Left lung (tissue), 10 donors: Measurements from ENCODE around the gene CXorf65. TPM values are rescaled to one million over a fixed set of nuclear protein-coding genes. Genes with fewer than 3 reads are reported as not detected.

Experiments used
- ATAC-seq: fragments of 200-7000 bp; cut with Tn5 transposase; one replicate; pipeline ENCODE4 v1.9.1; 2020; ENCODE audit warnings: moderate library complexity
- DNase-seq, 4 donors: peaks; one replicate each; pipeline ENCODE4 v3.0.0-alpha.2; 2013 to 2020
- H3K27ac ChIP-seq, 2 donors: fragments of 200-600 bp; sonication (generic) in 1 of 2; one replicate each; pipeline versions ENCODE4 v1.5.0 to v1.8.0; 2020 to 2021
- H3K27me3 ChIP-seq, 2 donors: fragments of 200-600 bp; sonication (generic) in 1 of 2; one replicate each; pipeline versions ENCODE4 v1.5.0 to v1.8.0; 2020 to 2021
- H3K36me3 ChIP-seq, 2 donors: fragments of 200-600 bp; sonication (generic) in 1 of 2; one replicate each; pipeline versions ENCODE4 v1.5.0 to v1.8.0; 2020 to 2021
- H3K4me1 ChIP-seq, 2 donors: fragments of 200-600 bp; one replicate each; pipeline ENCODE4 v1.8.0; 2021
- H3K4me3 ChIP-seq, 2 donors: fragments of 200-600 bp; sonication (generic) in 1 of 2; one replicate each; pipeline versions ENCODE4 v1.5.0 to v1.8.0; 2020 to 2021; ENCODE audit warnings: mild to moderate bottlenecking in 1 of 2
- H3K9me3 ChIP-seq, 2 donors: fragments of 200-600 bp; sonication (generic) in 1 of 2; one replicate each; pipeline versions ENCODE4 v1.5.0 to v1.8.0; 2020 to 2021
- intact Hi-C, 2 donors: fragments of 100-400 bp; cut with DNase I; formaldehyde crosslinking; loops; one replicate each; pipeline versions ENCODE4 v1.11.2 to v1.14.2; 2022
- polyA plus RNA-seq, 6 donors: library from polyadenylated mRNA; unstranded; fragments of 120-200 nt; gene quantifications; one replicate each; pipeline ENCODE4 v1.2.1, GENCODE V29; 2013; ENCODE audit not compliant: insufficient read length in 6 of 6
- total RNA-seq, 2 donors: library from RNA; stranded (reverse); fragmentation: NEBNext Ultra II Directional; extraction: Animal tissue kit (Norgen Biotek cat#: 25700); gene quantifications; one replicate each; pipeline ENCODE4 v1.2.1, GENCODE V29; 2021
- TF ChIP-seq, protein P1 (sequence below), 2 donors: fragments of 200-600 bp; sonication (generic) in 1 of 2; IDR thresholded peaks; one replicate each; pipeline versions ENCODE4 v1.5.0 to v1.8.0; 2021; ENCODE audit warnings: antibody characterized with exemption in 2 of 2
- donor health status: DM: no; HTN: yes; CAD: no.
- donor health status: DM: no; HTN: no; CAD: no.

Gene CXorf65
- total and polyA plus RNA-seq, 8 donors = 0.52 to 0.84 TPM; not detected in 6

DNA sequence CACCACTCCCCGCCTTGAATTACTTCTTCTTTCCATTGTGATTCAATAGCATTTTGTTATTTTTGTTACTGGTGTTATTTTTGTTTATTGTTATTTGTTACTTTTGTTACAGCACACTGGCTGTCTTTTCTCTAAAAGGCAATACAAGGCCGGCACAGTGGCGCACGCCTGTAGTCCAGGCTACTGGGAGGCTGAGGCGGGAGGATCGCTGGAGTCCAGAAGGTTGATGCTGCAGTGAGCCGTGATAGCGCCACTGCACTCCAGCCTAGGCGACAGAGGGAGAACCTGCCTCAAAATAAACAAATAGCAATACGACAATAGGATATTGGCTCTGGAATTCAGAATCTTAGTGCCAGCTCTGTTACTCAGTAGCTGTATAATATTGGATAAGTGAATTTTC lies 10.8 kb upstream of the CXorf65 start:
- no peak overlapping the region for H3K4me3 ChIP-seq
- H3K36me3 ChIP-seq = peaks cover 0 to 13% of the 10 kb centered on the region in 2 donors
- TF ChIP-seq, protein P1, sequence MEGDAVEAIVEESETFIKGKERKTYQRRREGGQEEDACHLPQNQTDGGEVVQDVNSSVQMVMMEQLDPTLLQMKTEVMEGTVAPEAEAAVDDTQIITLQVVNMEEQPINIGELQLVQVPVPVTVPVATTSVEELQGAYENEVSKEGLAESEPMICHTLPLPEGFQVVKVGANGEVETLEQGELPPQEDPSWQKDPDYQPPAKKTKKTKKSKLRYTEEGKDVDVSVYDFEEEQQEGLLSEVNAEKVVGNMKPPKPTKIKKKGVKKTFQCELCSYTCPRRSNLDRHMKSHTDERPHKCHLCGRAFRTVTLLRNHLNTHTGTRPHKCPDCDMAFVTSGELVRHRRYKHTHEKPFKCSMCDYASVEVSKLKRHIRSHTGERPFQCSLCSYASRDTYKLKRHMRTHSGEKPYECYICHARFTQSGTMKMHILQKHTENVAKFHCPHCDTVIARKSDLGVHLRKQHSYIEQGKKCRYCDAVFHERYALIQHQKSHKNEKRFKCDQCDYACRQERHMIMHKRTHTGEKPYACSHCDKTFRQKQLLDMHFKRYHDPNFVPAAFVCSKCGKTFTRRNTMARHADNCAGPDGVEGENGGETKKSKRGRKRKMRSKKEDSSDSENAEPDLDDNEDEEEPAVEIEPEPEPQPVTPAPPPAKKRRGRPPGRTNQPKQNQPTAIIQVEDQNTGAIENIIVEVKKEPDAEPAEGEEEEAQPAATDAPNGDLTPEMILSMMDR (IDR thresholded peaks at IDR 0.05) = no peak
- H3K27ac ChIP-seq = no peak overlapping the region
- H3K27me3 ChIP-seq = no peaks in the 10 kb centered on the region
- no peak for DNase-seq
- ATAC-seq = no peak
- peaks cover 0 to 15% of the 10 kb centered on the region in 2 donors for H3K4me1 ChIP-seq
- intact Hi-C loops = no loop called here
- H3K9me3 ChIP-seq = no peaks in the 10 kb centered on the region

DNA sequence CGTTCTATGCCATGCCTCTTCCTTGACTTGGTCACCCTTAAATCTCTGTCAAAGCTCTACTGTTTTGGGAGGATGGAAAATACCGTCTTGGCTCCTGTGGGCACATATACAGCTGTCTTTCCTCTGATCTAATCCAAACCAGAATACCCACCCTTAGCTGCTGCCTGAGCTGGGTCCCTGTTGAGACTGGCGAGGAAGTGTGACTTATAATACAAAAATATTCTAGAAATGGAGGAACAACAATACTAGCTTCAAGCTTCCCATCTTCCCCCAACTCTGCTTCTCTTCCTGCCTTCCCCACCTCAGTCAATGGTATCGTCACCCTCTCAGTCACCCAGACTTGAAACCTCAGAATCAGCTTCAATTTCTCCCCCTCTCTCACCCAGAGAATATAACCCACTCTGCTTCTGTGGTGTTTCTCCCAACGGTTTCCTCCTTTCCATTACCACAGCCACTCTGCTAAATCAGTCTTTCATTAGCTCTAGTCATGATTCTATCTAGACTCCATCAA lies 5.4 kb upstream of the CXorf65 start:
- H3K27ac ChIP-seq = peak overlapping the region in 1 of 2 donors; percentile 79
- H3K4me1 ChIP-seq = peaks cover 0 to 10% of the 10 kb centered on the region in 2 donors
- no peaks in the 10 kb centered on the region for H3K36me3 ChIP-seq
- TF ChIP-seq, protein P1 (IDR thresholded peaks at IDR 0.05) = no peak
- no peak for DNase-seq
- no peak for ATAC-seq
- intact Hi-C loops = no loop called here
- peak overlapping the region in 1 of 2 donors; percentile 36 for H3K4me3 ChIP-seq
- H3K27me3 ChIP-seq = no peaks in the 10 kb centered on the region
- no peaks in the 10 kb centered on the region for H3K9me3 ChIP-seq

DNA sequence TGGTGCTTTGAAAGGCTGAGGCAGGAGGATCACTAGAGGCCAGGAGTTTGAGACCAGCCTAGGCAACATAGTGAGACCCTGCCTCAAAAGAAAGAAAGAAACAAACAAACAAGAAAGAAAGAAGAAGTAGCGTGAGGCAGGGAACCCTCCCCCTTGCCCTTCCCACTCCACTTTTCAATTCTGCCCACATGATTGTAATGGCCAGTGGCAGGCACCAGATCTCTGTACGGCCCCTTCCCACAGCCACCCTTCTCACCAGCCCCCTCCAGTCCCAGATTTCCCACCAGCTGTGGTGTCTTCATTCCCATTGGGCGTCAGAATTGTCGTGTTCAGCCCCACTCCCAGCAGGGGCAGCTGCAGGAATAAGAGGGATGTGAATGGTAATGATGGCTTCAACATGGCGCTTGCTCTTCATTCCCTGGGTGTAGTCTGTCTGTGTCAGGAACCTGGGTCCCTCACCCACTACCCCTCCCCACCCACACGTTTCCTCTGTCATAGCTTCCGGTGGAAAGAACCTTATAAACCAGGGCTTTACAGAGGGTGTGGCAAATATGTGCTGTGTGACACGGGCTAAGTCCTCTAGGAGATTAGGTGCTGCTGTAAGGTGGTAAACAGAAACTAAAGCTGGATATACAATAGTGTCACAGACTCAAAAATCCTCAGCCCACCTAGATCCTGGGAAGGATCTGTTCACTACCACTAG lies 4.8 kb upstream of the CXorf65 start, which contains the start of gene IL2RG:
Gene IL2RG (minus strand): TSS at position 437 of the 703 bp plus-strand sequence. CDS start 38 bp downstream, at position 399.
- H3K27ac ChIP-seq = peak within 1 kb of the TSS; percentile 4 to 79
- intact Hi-C loops = no loop called here
- H3K4me3 ChIP-seq = peak within 1 kb of the TSS in 1 of 2 donors; percentile 36
- no peaks in the 10 kb centered on the region for H3K36me3 ChIP-seq
- TF ChIP-seq, protein P1 (IDR thresholded peaks at IDR 0.05) = no peak
- ATAC-seq (peak; percentile 64), DNase-seq (no peak)
- no peaks in the 10 kb centered on the region for H3K9me3 ChIP-seq
- H3K4me1 ChIP-seq = peaks cover 0 to 10% of the 10 kb centered on the region in 2 donors
- no peaks in the 10 kb centered on the region for H3K27me3 ChIP-seq

DNA sequence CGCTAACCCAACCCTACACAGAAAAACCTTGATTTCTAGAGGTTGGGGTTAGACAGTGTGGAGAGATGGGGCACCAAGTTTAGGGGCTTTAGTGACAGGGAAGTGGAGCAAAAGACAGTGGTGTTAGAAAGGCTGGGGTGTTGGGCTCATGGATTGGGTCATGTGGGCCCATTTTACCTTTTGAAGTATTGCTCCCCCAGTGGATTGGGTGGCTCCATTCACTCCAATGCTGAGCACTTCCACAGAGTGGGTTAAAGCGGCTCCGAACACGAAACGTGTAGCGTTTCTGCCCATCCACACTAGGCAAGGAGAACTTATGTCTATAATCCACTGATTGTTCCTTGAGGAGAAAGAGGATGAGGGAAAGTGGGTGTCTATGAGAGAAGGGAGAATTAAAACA lies 2.5 kb upstream of the CXorf65 start:
- no peaks in the 10 kb centered on the region for H3K36me3 ChIP-seq
- H3K9me3 ChIP-seq = no peaks in the 10 kb centered on the region
- peaks cover 0 to 17% of the 10 kb centered on the region in 2 donors for H3K4me1 ChIP-seq
- TF ChIP-seq, protein P1 (IDR thresholded peaks at IDR 0.05) = no peak
- H3K27me3 ChIP-seq = no peaks in the 10 kb centered on the region
- intact Hi-C loops = no loop called here
- DNase-seq = no peak
- no peak overlapping the region for H3K27ac ChIP-seq
- ATAC-seq = no peak
- peak overlapping the region in 1 of 2 donors; percentile 36 for H3K4me3 ChIP-seq

DNA sequence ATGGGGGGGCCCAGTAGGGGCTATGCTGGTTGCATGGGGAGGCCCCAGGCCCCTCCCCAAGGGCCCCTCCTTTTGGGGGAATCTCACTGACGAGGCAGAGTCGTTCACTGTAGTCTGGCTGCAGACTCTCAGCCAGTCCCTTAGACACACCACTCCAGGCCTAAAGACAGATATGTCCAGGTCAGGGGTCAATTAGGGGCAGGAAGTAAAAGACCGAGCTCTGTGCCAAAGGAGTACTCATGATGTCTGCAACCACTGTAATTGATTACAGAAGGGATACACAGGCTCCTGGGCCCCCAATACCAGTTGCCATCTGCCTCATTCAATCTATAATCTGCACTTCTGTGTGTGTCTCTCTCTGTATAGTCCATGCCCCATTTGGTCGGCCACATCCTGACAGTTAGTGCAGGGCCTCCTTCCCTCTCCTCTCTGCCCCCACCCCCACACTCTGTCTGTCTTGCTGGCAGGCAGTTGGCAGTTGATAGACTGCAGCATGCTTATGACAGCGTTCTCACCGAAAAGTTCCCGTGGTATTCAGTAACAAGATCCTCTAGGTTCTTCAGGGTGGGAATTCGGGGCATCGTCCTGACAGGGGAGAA lies 1.3 kb upstream of the CXorf65 start:
- Histone ChIP-seq H3K4me1 (peaks cover 3 to 29% of the 10 kb centered on the region in 2 donors), H3K9me3 (no peaks in the 10 kb centered on the region), H3K36me3 (no peaks in the 10 kb centered on the region), H3K4me3 (no peak overlapping the region), H3K27ac (no peak overlapping the region), H3K27me3 (no peaks in the 10 kb centered on the region)
- TF ChIP-seq, protein P1 (IDR thresholded peaks at IDR 0.05) = no peak
- ATAC-seq (no peak), DNase-seq (no peak)
- intact Hi-C loops = no loop called here
